CD4-positive, alpha-beta T cell treated with Interferon gamma for 1 hour (primary cell): ENCODE measurements around the gene BAIAP2L2.

Source experiments
- DNase-seq: peaks from one replicate; pipeline ENCODE4 v3.0.0-alpha.2; 2020

BAIAP2L2 gene

GRCh38 chr22:38106814-38107578 is 3.5 kb downstream of the BAIAP2L2 start:
- no peak for DNase-seq

GRCh38 chr22:38104084-38104483 is 6.4 kb downstream of the BAIAP2L2 start:
- no peak for DNase-seq

- DNase-seq, result no peak
Measured at GRCh38 chr22:38103641-38104040, 6.8 kb downstream of the BAIAP2L2 start.

GRCh38 chr22:38098410-38099249 is 11.9 kb downstream of the BAIAP2L2 start:
- DNase-seq, result no peak

- DNase-seq, result no peak
Measured at GRCh38 chr22:38097557-38098409, 12.7 kb downstream of the BAIAP2L2 start.

- DNase-seq, result no peak
Measured at GRCh38 chr22:38097058-38097457, 13.4 kb downstream of the BAIAP2L2 start.

GRCh38 chr22:38089474-38089851 is 21.0 kb downstream of the BAIAP2L2 start:
- DNase-seq, result no peak

GRCh38 chr22:38088629-38089473 is 21.6 kb downstream of the BAIAP2L2 start:
- DNase-seq, result no peak

GRCh38 chr22:38087855-38088254 is 22.6 kb downstream of the BAIAP2L2 start:
- DNase-seq, result no peak

- DNase-seq, result no peak
Measured at GRCh38 chr22:38086942-38087341, 23.5 kb downstream of the BAIAP2L2 start.

GRCh38 chr22:38086001-38086845 is 24.3 kb downstream of the BAIAP2L2 start:
- no peak for DNase-seq

GRCh38 chr22:38085501-38085900 is 25.0 kb downstream of the BAIAP2L2 start:
- DNase-seq, result no peak

- DNase-seq, result no peak
Measured at GRCh38 chr22:38085056-38085455, 25.4 kb downstream of the BAIAP2L2 start.

- DNase-seq, result no peak
Measured at GRCh38 chr22:38083931-38084631, 26.4 kb downstream of the BAIAP2L2 start, which contains the start of gene SLC16A8. SLC16A8 (minus strand) TSS chr22:38084184; CDS start chr22:38082873, 1,311 bp downstream.

GRCh38 chr22:38082986-38083710 is 27.3 kb downstream of the BAIAP2L2 start:
- DNase-seq, result no peak

GRCh38 chr22:38081941-38082828 is 28.3 kb downstream of the BAIAP2L2 start:
- DNase-seq, result no peak

GRCh38 chr22:38081636-38081940 is 28.9 kb downstream of the BAIAP2L2 start:
- DNase-seq, result no peak

- DNase-seq, result no peak
Measured at GRCh38 chr22:38080850-38081635, 29.4 kb downstream of the BAIAP2L2 start.
